Psoas muscle (tissue), 8 donors: ENCODE measurements around the gene SLAIN1. TPM values are rescaled to one million over a fixed set of nuclear protein-coding genes. Genes with fewer than 3 reads are reported as not detected.

Experiments used
- ATAC-seq, 4 donors: fragments of 200-7000 bp; cut with Tn5 transposase; one replicate each; pipeline ENCODE4 v1.9.1; 2020; ENCODE audit warnings: moderate library complexity in 3 of 4, mild to moderate bottlenecking in 2 of 4
- DNase-seq, 2 donors: peaks; one replicate each; pipeline ENCODE4 v3.0.0-alpha.2; 2020
- H3K27ac ChIP-seq: fragments of 200-600 bp; one replicate; pipeline ENCODE4 v1.8.0; 2022
- H3K27me3 ChIP-seq, 3 donors: fragments of 200-600 bp in 1 of 3; one replicate each; pipeline versions ENCODE4 v1.6.1 to v1.8.0; 2013 to 2022; ENCODE audit warnings: low read length in 2 of 3, mild to moderate bottlenecking in 2 of 3, moderate library complexity in 1 of 3; ENCODE audit not compliant: insufficient read depth in 3 of 3
- H3K36me3 ChIP-seq, 2 donors: fragments of 200-600 bp in 1 of 2; one replicate each; pipeline versions ENCODE4 v1.6.1 to v1.8.0; 2013 to 2022; ENCODE audit warnings: low read depth in 1 of 2, mild to moderate bottlenecking in 1 of 2, moderate library complexity in 1 of 2; ENCODE audit not compliant: insufficient read depth in 1 of 2
- H3K4me1 ChIP-seq: fragments of 200-600 bp; one replicate; pipeline ENCODE4 v1.8.0; 2022
- H3K4me3 ChIP-seq: fragments of 200-600 bp; one replicate; pipeline ENCODE4 v1.8.0; 2022; ENCODE audit warnings: mild to moderate bottlenecking
- H3K9me3 ChIP-seq: fragments of 200-600 bp; one replicate; pipeline ENCODE4 v1.8.0; 2022
- WGBS, 3 donors: extraction: QIAGEN DNeasy Blood & Tissue Kit; methylation state at CpG; one replicate each; pipeline versions ENCODE4 v1.1.6 to v1.1.7; 2013; 5-methylcytosine and 5-hydroxymethylcytosine counted together
- intact Hi-C, 2 donors: fragments of 100-400 bp; cut with DNase I; formaldehyde crosslinking; loops; one replicate each; pipeline versions ENCODE4 v1.11.0 to v1.14.2; 2022
- polyA plus RNA-seq, 3 donors: library from polyadenylated mRNA; stranded (reverse); fragments of 200-250 nt; gene quantifications; one replicate each; pipeline ENCODE4 v1.2.3, GENCODE V29; 2013
- total RNA-seq, 4 donors: library from RNA; stranded (reverse); fragmentation: NEBNext Ultra II Directional in 2 of 4; extraction: Animal tissue kit (Norgen Biotek cat#: 25700) in 2 of 4; gene quantifications; one replicate each; pipeline versions ENCODE4 v1.2.1 to v1.2.4, GENCODE V29; 2021 to 2023
- TF ChIP-seq, protein P1 (sequence below): fragments of 200-600 bp; IDR thresholded peaks from one replicate; pipeline ENCODE4 v1.8.0; 2022; ENCODE audit warnings: antibody characterized with exemption
- donor health status: healthy with polysubstance abuse.
- donor health status: DM: no; HTN: no; CAD: no; lungs with moderate emphysema.
- donor health status: Bipolar disorder and iron deficiency.
- donor health status: healthy.
- donor health status: DM: yes; HTN: yes; CAD: no.
- donor health status: DM: no; HTN: no; CAD: no.
- donor health status: DM: no; HTN: no; CAD: no.
- donor health status: DM: yes; HTN: yes; CAD: no.

Gene SLAIN1
- total and polyA plus RNA-seq, 7 donors = 0.69 to 6.6 (median 3.1) TPM

GRCh38 chr13:77810878-77811277 lies 113.4 kb downstream of the SLAIN1 start:
- no peaks in the 10 kb centered on the region for H3K36me3 ChIP-seq
- no peaks in the 10 kb centered on the region for H3K4me1 ChIP-seq
- intact Hi-C loops = no loop called here
- DNase-seq (no peak), ATAC-seq (no peak)
- H3K9me3 ChIP-seq = no peaks in the 10 kb centered on the region
- no peak overlapping the region for H3K27ac ChIP-seq
- TF ChIP-seq, protein P1, sequence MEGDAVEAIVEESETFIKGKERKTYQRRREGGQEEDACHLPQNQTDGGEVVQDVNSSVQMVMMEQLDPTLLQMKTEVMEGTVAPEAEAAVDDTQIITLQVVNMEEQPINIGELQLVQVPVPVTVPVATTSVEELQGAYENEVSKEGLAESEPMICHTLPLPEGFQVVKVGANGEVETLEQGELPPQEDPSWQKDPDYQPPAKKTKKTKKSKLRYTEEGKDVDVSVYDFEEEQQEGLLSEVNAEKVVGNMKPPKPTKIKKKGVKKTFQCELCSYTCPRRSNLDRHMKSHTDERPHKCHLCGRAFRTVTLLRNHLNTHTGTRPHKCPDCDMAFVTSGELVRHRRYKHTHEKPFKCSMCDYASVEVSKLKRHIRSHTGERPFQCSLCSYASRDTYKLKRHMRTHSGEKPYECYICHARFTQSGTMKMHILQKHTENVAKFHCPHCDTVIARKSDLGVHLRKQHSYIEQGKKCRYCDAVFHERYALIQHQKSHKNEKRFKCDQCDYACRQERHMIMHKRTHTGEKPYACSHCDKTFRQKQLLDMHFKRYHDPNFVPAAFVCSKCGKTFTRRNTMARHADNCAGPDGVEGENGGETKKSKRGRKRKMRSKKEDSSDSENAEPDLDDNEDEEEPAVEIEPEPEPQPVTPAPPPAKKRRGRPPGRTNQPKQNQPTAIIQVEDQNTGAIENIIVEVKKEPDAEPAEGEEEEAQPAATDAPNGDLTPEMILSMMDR = no peak
- no peaks in the 10 kb centered on the region for H3K27me3 ChIP-seq
- WGBS, 3 donors = 53 to 63% (median 57%) methylated on average over 3 of the region's 3 CpGs
- no peak overlapping the region for H3K4me3 ChIP-seq

DNA sequence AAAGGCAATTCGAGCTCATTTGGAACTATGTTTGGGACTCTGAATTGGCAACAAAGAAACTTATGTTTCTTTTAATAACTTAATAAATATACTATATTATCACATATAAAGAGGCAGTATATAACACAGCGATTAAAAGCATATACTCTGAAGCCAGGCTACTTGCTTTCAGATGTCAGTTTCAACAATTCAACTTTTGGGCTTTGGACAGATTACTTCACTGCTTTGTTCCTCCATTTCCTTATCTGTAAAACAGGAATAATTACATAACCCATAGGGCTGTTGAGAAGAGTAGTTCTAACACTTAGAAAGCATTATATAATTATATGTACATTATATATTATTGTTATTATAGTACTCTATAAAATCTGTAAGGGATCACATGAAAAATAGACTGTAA lies 113.9 kb downstream of the SLAIN1 start:
- intact Hi-C loops = no loop called here
- TF ChIP-seq, protein P1 = no peak
- WGBS, 3 donors = 91 to 94% (median 93%) methylated on average over 2 of the region's 2 CpGs
- Histone ChIP-seq H3K36me3 (no peaks in the 10 kb centered on the region), H3K4me3 (no peak overlapping the region), H3K4me1 (no peaks in the 10 kb centered on the region), H3K9me3 (no peaks in the 10 kb centered on the region), H3K27me3 (no peaks in the 10 kb centered on the region), H3K27ac (no peak overlapping the region)
- no peak for DNase-seq
- ATAC-seq = no peak

DNA sequence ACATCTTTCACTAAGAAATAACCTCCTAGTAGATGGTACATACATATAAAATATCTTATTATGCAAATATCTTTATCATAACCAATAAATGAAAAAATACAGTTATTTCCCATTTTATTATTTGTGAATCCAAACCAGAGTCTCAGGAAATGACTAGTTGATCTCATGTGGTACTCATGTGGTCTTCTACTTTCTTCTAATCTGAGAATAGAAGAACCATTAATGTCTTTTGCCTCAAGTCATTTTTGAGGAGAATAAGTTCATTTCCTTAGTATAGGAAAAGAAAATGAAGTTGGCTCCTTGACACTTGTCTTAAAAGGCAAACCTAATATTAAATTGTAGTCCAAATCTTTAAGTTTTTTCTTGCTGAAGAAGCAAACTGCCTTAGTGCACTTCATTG lies 114.5 kb downstream of the SLAIN1 start:
- Histone ChIP-seq H3K36me3 (no peaks in the 10 kb centered on the region), H3K4me3 (no peak overlapping the region), H3K27me3 (no peaks in the 10 kb centered on the region), H3K9me3 (no peaks in the 10 kb centered on the region), H3K27ac (no peak overlapping the region), H3K4me1 (no peaks in the 10 kb centered on the region)
- intact Hi-C loops = no loop called here
- TF ChIP-seq, protein P1 = no peak
- DNase-seq (no peak), ATAC-seq (no peak)

Other genes with a start within 250 kb of the SLAIN1 start
- not detected for gene SCEL, start 162.0 kb upstream of the SLAIN1 start, total RNA-seq
- gene SCEL, start 162.0 kb upstream of the SLAIN1 start, polyA plus RNA-seq = under 1 TPM in 2 of 3 donors, not detected in 1; 0.04 TPM
- 10 to 100 TPM in 2 of 4 donors, 1 to 10 TPM in 2; 7.1 to 12.4 (median 9.3) TPM for gene EDNRB, start 221.1 kb downstream of the SLAIN1 start, total RNA-seq
- 1 to 10 TPM; 6.0 to 6.3 (median 6.2) TPM for gene EDNRB, start 221.1 kb downstream of the SLAIN1 start, polyA plus RNA-seq